Ovary (tissue), 3 donors: Measurements from ENCODE around the gene SLC4A7.

Experiments used
- CTCF ChIP-seq, 3 donors: fragments of 450-650 bp in 2 of 3; fragments of 200-600 bp in 1 of 3; IDR thresholded peaks; one replicate each; pipeline versions ENCODE4 v1.5.1 to v1.8.0; 2016 to 2022; ENCODE audit warnings: antibody characterized with exemption in 3 of 3, mild to moderate bottlenecking in 1 of 3
- EP300 ChIP-seq: sonication (generic); formaldehyde crosslinking; IDR thresholded peaks from one replicate; pipeline ENCODE4 v1.6.1; 2017; ENCODE audit warnings: antibody characterized with exemption
- POLR2A ChIP-seq: fragments of 450-650 bp; IDR thresholded peaks from one replicate; pipeline ENCODE4 v1.6.1; 2017; ENCODE audit warnings: antibody characterized with exemption, mild to moderate bottlenecking, moderate library complexity
- donor health status: DM: no; HTN: no; CAD: no.

DNA sequence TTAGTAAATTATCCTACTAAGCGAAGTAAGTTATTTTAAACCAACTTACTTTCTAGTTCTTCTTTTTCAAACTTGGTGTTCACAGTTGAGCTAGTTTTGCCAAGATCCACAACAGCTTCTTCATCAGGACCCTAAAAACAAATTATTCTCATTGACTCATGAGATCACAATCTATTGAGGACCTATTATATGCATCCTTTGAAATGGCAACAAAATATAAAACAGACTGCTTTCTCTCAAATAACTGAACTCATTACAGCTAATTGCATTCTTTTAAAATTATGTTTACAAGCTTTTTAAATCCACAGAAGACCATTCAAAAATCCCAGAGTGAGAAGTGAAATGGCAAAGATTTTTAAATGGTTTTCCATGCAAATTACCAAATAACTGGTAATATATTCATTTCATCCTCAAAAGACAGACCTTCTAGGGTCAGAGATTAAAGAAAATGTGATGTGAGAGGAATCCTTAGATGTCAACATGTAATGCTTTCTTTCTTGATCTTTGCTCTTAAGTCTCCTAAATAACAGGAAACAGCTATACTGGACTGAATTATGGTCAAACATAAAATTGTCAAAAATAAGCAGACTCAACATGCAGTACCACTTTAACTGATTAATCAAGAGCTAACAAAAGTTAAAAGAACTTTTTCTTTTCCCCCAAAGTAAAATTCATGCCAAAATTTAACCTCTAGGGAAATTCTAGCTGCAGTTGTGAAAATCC lies 31.7 kb downstream of the SLC4A7 start:
- TF ChIP-seq CTCF (IDR thresholded peaks at IDR 0.05), result no peak
- no peak for TF ChIP-seq POLR2A
- TF ChIP-seq EP300, result no peak
